Measurements from ENCODE around the gene PRSS2. TPM values are rescaled to one million over a fixed set of nuclear protein-coding genes. Genes with fewer than 3 reads are reported as not detected.

PRSS2 gene
- total and polyA plus RNA-seq, 2 donors (not counting 1 experiment from before 2014, with no cell fraction given): not detected

DNA sequence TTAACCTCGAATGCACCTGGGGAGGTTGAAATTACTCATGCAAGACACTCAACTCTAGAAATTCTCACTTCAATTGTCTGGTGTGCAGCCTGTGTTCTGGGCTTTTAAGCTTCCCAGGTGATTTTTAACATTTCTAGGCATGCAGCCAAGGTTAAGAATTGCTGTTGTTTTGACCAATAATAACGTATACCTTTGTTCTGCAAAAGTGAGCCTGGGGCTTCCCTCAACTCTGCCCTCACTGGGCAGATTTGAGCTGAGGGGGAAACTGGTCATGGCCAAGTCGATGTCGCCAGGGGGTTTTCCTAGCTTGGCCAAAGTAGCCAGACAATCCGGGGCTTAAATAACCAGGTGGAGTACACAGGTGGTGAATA lies 568 bp downstream of the PRSS2 start:
- Mint-ChIP-seq H3K4me1 (peaks cover 21% of the 10 kb centered on the region), H3K27ac (peak overlapping the region; percentile 73), H3K4me3 (no peak overlapping the region), H3K27me3 (peaks cover 7% of the 10 kb centered on the region), H3K9me3 (ENCODE audit: insufficient read depth) (no peaks in the 10 kb centered on the region)
- CTCF ChIA-PET: interaction anchor here (0.7 to 32.8 kb wide), 12 partner anchors 12 to 230 kb away, joined by 3 to 1138 read pairs (median 3); partner anchors contain the start of gene PRSS1
- peak; percentile 65 for DNase-seq
- intact Hi-C loops (cut with micrococcal nuclease): no loop called here
- H3K9me3 ChIP-seq (ENCODE audit: control extremely low read depth in 1 of 3, control insufficient read depth in 2 of 3, insufficient read depth in 1 of 3, low read length in 2 of 3): no peaks in the 10 kb centered on the region
- peaks cover 9 to 21% of the 10 kb centered on the region in 2 donors for H3K4me1 ChIP-seq (ENCODE audit: control insufficient read depth in 2 of 2, insufficient read depth in 2 of 2, low read length in 2 of 2)
- TF ChIP-seq CTCF (IDR thresholded peaks at IDR 0.05) (no peak), EZH2 (IDR thresholded peaks at IDR 0.05; ENCODE audit: borderline replicate concordance, insufficient read depth, low read depth, low read length, poor library complexity, severe bottlenecking) (no peak)
- POLR2A ChIA-PET: interaction anchor here (0.7 to 1.8 kb wide), 4 partner anchors 12 to 40 kb away, joined by 3 to 7 read pairs (median 5); no protein-coding TSS in a partner anchor
- H3K27ac ChIP-seq (ENCODE audit: low read length in 2 of 2): no peak overlapping the region
- peaks cover 0 to 3% (median 0%) of the 10 kb centered on the region in 4 experiments for H3K27me3 ChIP-seq (replicated peaks in 1 of 4; ENCODE audit: control extremely low read depth in 1 of 4, control insufficient read depth in 3 of 4, insufficient read depth in 4 of 4, low read length in 3 of 4)
- no peaks in the 10 kb centered on the region for H3K79me2 ChIP-seq (ENCODE audit: control insufficient read depth, insufficient read depth, low read length)
- no peaks in the 10 kb centered on the region for H3K36me3 ChIP-seq (replicated peaks in 1 of 2; ENCODE audit: control extremely low read depth in 1 of 2, control insufficient read depth in 1 of 2, extremely low read depth in 1 of 2, insufficient read depth in 2 of 2, low read length in 1 of 2)
- no peak overlapping the region for H3K4me2 ChIP-seq (replicated peaks; ENCODE audit: low read depth, low read length, poor library complexity, severe bottlenecking)
- no peak overlapping the region for H3K9ac ChIP-seq (ENCODE audit: low read length)
- WGBS (ENCODE audit: insufficient coverage): 25% methylated on average over 2 of the region's 5 CpGs
- H3K4me3 ChIP-seq (ENCODE audit: control extremely low read depth in 1 of 5, extremely low read depth in 1 of 5, insufficient read depth in 1 of 5, low read depth in 2 of 5, low read length in 4 of 5): no peak overlapping the region
- peak; percentile 88 for ATAC-seq (ENCODE audit: low read depth)
- no peak overlapping the region for H2AFZ ChIP-seq (ENCODE audit: insufficient read depth, low read depth, low read length, poor library complexity, severe bottlenecking)
- no peaks in the 10 kb centered on the region for H4K20me1 ChIP-seq (ENCODE audit: control insufficient read depth, insufficient read depth, low read length, poor library complexity, severe bottlenecking)

DNA sequence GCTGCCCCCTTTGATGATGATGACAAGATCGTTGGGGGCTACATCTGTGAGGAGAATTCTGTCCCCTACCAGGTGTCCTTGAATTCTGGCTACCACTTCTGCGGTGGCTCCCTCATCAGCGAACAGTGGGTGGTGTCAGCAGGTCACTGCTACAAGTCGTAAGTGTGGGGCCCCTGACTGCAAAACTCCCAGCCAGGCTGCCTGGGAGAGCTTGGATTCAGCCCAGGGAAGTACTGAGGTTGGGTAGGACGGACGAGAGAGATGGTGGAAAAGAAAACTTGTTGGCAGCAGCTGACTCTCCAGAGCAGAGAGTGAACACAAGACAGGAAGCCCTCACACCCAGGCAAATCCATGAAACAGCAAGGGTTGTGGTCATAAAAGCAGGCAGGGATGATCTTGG lies 1.3 kb downstream of the PRSS2 start:
- no peak overlapping the region for H2AFZ ChIP-seq (ENCODE audit: insufficient read depth, low read depth, low read length, poor library complexity, severe bottlenecking)
- H3K4me3 ChIP-seq (ENCODE audit: control extremely low read depth in 1 of 5, extremely low read depth in 1 of 5, insufficient read depth in 1 of 5, low read depth in 2 of 5, low read length in 4 of 5): no peak overlapping the region
- DNase-seq (no peak), ATAC-seq (ENCODE audit: low read depth) (no peak)
- H3K36me3 ChIP-seq (replicated peaks in 1 of 2; ENCODE audit: control extremely low read depth in 1 of 2, control insufficient read depth in 1 of 2, extremely low read depth in 1 of 2, insufficient read depth in 2 of 2, low read length in 1 of 2): no peaks in the 10 kb centered on the region
- H4K20me1 ChIP-seq (ENCODE audit: control insufficient read depth, insufficient read depth, low read length, poor library complexity, severe bottlenecking): no peaks in the 10 kb centered on the region
- H3K9me3 Mint-ChIP-seq (ENCODE audit: insufficient read depth): no peaks in the 10 kb centered on the region
- 71% methylated on average over 4 of the region's 6 CpGs for WGBS (ENCODE audit: insufficient coverage)
- no peak overlapping the region for H3K9ac ChIP-seq (ENCODE audit: low read length)
- H3K27ac Mint-ChIP-seq: peak overlapping the region; percentile 59
- TF ChIP-seq EZH2 (IDR thresholded peaks at IDR 0.05; ENCODE audit: borderline replicate concordance, insufficient read depth, low read depth, low read length, poor library complexity, severe bottlenecking) (no peak), CTCF (IDR thresholded peaks at IDR 0.05) (no peak)
- no peak overlapping the region for H3K4me2 ChIP-seq (replicated peaks; ENCODE audit: low read depth, low read length, poor library complexity, severe bottlenecking)
- intact Hi-C loops (cut with micrococcal nuclease): no loop called here
- H3K4me1 Mint-ChIP-seq: peaks cover 21% of the 10 kb centered on the region
- peaks cover 0 to 3% (median 0%) of the 10 kb centered on the region in 4 experiments for H3K27me3 ChIP-seq (replicated peaks in 1 of 4; ENCODE audit: control extremely low read depth in 1 of 4, control insufficient read depth in 3 of 4, insufficient read depth in 4 of 4, low read length in 3 of 4)
- no peaks in the 10 kb centered on the region for H3K9me3 ChIP-seq (ENCODE audit: control extremely low read depth in 1 of 3, control insufficient read depth in 2 of 3, insufficient read depth in 1 of 3, low read length in 2 of 3)
- H3K79me2 ChIP-seq (ENCODE audit: control insufficient read depth, insufficient read depth, low read length): no peaks in the 10 kb centered on the region
- no peak overlapping the region for H3K4me3 Mint-ChIP-seq
- ChIA-PET CTCF (interaction anchor here (0.8 to 32.8 kb wide), 9 partner anchors 11 to 168 kb away, joined by 3 to 1138 read pairs (median 4); no protein-coding TSS in a partner anchor), POLR2A (interaction anchor here (0.9 to 1.8 kb wide), 3 partner anchors 11 to 40 kb away, joined by 3 to 7 read pairs (median 6); no protein-coding TSS in a partner anchor)
- peaks cover 7% of the 10 kb centered on the region for H3K27me3 Mint-ChIP-seq
- no peak overlapping the region for H3K27ac ChIP-seq (ENCODE audit: low read length in 2 of 2)
- H3K4me1 ChIP-seq (ENCODE audit: control insufficient read depth in 2 of 2, insufficient read depth in 2 of 2, low read length in 2 of 2): peaks cover 9 to 21% of the 10 kb centered on the region in 2 donors
